Stomach smooth muscle (tissue), 2 donors: ENCODE results near the gene NACC2.
"Not testable (repeated sequence)": the region's sequence is repeated elsewhere in the genome, so short reads cannot be mapped to it uniquely, and the experiment has no call there.

ENCODE experiments used
- H3K27ac ChIP-seq: one replicate; pipeline ENCODE4 v1.7.0; 2013; ENCODE audit warnings: mild to moderate bottlenecking, low read length, inconsistent platforms
- H3K27me3 ChIP-seq, 2 donors: one replicate each; pipeline ENCODE4 v1.7.0; 2013; ENCODE audit warnings: low read length in 2 of 2; ENCODE audit not compliant: insufficient read depth in 2 of 2, control insufficient read depth in 1 of 2
- H3K36me3 ChIP-seq, 2 donors: one replicate each; pipeline ENCODE4 v1.7.0; 2013; ENCODE audit warnings: low read length in 2 of 2; ENCODE audit not compliant: control insufficient read depth in 2 of 2, insufficient read depth in 2 of 2
- H3K4me1 ChIP-seq: one replicate; pipeline ENCODE4 v1.7.0; 2013; ENCODE audit warnings: low read length; ENCODE audit not compliant: control insufficient read depth, insufficient read depth
- H3K4me3 ChIP-seq, 2 donors: one replicate each; pipeline ENCODE4 v1.7.0; 2013; ENCODE audit warnings: low read length in 2 of 2
- H3K9ac ChIP-seq, 2 donors: one replicate each; pipeline ENCODE4 v1.7.0; 2013; ENCODE audit warnings: low read length in 2 of 2, mild to moderate bottlenecking in 1 of 2
- H3K9me3 ChIP-seq, 2 donors: one replicate each; pipeline ENCODE4 v1.7.0; 2013; ENCODE audit warnings: low read length in 2 of 2; ENCODE audit not compliant: control insufficient read depth in 2 of 2
- donor health status: healthy.
- donor health status: Pancreatic carcinoma.

NACC2 gene

GRCh38 chr9:136078024-136078423, 17.1 kb downstream of the NACC2 start:
- Histone ChIP-seq H3K36me3 (peaks cover 0 to 4% of the 10 kb centered on the region in 2 donors), H3K27me3 (no peaks in the 10 kb centered on the region), H3K4me1 (peaks cover 66% of the 10 kb centered on the region), H3K9ac (no peak overlapping the region), H3K9me3 (no peaks in the 10 kb centered on the region), H3K4me3 (no peak overlapping the region), H3K27ac (peak overlapping the region; percentile 79)

DNA sequence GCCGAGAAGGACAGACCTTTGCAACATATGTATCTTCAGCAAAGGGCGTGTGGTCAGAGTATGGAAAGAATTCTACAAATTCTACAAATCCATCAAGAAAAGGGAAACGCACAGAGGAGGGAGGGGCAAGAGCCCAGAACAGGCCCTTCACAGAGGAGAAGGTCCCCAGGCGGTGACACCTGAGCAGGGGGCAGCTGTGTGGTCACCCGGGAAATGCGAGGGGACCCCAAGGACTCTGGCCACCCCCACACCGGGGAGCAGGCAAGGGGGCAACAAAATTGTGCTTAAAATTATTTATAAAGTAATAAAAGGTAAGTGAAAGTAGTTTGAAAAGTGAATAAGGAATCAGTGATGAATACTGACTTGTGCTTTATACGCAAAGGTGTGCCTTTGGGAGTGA, 17.6 kb downstream of the NACC2 start:
- Histone ChIP-seq H3K4me3 (no peak overlapping the region), H3K36me3 (peaks cover 0 to 2% of the 10 kb centered on the region in 2 donors), H3K27me3 (no peaks in the 10 kb centered on the region), H3K4me1 (peaks cover 61% of the 10 kb centered on the region), H3K9me3 (no peaks in the 10 kb centered on the region), H3K9ac (no peak overlapping the region), H3K27ac (no peak overlapping the region)

DNA sequence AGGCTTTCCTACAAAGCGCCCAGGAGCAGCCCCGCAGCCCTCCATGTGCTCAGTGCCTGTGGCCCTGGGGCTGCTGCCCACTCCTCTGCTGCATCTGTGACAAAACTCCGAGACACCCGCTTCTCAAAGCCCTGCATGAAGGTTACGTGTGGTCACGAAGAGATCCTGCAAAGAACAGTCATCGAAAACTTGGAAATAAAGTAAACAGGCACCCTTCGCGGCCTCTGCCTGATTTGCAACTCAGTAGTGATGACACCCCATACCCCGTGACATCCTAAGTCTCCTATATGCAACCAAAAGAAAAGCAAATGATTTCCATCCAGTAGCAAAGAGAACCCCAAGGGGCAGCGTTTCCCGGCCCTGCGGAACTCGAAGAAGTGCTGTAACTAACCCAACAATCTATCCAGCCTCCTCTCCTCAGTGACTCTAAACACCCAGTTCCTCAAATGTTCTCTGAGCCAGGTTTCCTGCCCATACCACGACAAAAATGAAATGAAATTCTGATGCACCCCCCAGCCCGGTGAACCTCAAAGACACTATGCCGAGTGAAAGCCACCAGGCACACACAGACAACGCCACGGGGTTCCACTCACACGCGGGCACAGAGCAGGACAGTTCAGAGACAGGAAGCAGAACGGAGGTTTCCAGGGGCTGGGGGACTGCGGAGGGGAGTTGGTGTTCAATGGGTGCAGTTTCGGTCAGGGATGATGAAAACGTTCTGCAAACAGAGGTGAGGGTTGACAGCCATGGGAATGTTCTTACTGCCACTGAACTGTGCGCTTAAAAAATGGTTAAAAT, 19.0 kb downstream of the NACC2 start:
- Histone ChIP-seq H3K4me1 (peaks cover 47% of the 10 kb centered on the region), H3K36me3 (peaks cover 0 to 2% of the 10 kb centered on the region in 2 donors), H3K4me3 (no peak overlapping the region), H3K9ac (no peak overlapping the region), H3K27ac (no peak overlapping the region), H3K27me3 (no peaks in the 10 kb centered on the region), H3K9me3 (no peaks in the 10 kb centered on the region)

GRCh38 chr9:136075134-136075841, 19.8 kb downstream of the NACC2 start:
- Histone ChIP-seq H3K4me1 (peaks cover 41% of the 10 kb centered on the region), H3K27ac (no peak overlapping the region), H3K4me3 (no peak overlapping the region), H3K9me3 (no peaks in the 10 kb centered on the region), H3K36me3 (peaks cover 0 to 2% of the 10 kb centered on the region in 2 donors), H3K27me3 (no peaks in the 10 kb centered on the region), H3K9ac (no peak overlapping the region)

DNA sequence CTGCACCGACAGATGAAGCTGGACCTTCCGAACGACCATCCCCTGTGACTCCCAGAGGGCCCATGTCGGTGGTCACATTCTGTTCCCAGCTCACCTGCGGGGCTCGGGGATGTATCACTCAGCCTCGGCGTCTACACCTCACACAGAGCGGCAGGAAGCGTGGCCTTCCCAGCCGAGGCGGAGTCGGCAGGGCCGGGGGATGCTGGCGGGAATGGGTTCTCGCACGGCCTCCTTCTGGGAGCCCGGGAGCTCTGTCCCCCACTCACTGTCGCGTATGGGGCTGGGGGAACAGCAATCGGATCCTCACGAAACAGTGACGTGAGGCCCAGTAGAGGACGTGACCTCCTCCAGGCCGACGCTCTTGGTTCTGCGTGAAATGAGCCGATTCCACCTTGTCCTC, 20.4 kb downstream of the NACC2 start:
- Histone ChIP-seq H3K4me3 (no peak overlapping the region), H3K9me3 (no peaks in the 10 kb centered on the region), H3K36me3 (peaks cover 0 to 2% of the 10 kb centered on the region in 2 donors), H3K4me1 (peaks cover 36% of the 10 kb centered on the region), H3K9ac (no peak overlapping the region), H3K27ac (no peak overlapping the region), H3K27me3 (no peaks in the 10 kb centered on the region)

GRCh38 chr9:136062657-136063439, 32.2 kb downstream of the NACC2 start:
- Histone ChIP-seq H3K27me3 (no peaks in the 10 kb centered on the region), H3K36me3 (peaks cover 0 to 9% of the 10 kb centered on the region in 2 donors), H3K4me3 (no peak overlapping the region), H3K9me3 (no peaks in the 10 kb centered on the region), H3K27ac (no peak overlapping the region), H3K4me1 (peaks cover 55% of the 10 kb centered on the region), H3K9ac (no peak overlapping the region)

DNA sequence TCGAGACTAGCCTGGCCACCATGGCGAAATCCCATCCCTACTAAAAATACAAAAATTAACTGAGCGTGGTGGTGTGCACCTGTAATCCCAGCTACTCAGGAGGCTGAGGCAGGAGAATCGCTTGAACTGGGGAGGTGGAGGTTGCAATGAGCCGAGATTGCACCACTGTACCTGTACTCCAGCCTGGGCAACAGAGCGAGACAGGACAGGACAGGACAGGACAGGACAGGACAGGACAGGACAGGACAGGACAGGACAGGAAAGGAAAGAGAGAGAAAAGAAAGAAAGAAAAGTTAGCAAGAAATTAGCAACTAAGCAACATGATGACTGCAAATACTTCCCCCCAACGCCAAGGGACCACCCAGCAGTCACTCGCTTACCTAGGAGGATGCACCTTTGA, 33.2 kb downstream of the NACC2 start:
- H3K4me1 ChIP-seq, result peaks cover 64% of the 10 kb centered on the region
- H3K9me3 ChIP-seq, H3K27me3 ChIP-seq, H3K36me3 ChIP-seq, H3K9ac ChIP-seq, H3K4me3 ChIP-seq: not testable (repeated sequence)
- peak overlapping the region; percentile 18 for H3K27ac ChIP-seq

GRCh38 chr9:136061405-136061804, 33.7 kb downstream of the NACC2 start:
- peaks cover 67% of the 10 kb centered on the region for H3K4me1 ChIP-seq
- H3K27ac ChIP-seq, result no peak overlapping the region
- no peaks in the 10 kb centered on the region for H3K27me3 ChIP-seq
- no peak overlapping the region for H3K4me3 ChIP-seq
- H3K36me3 ChIP-seq, result peaks cover 0 to 9% of the 10 kb centered on the region in 2 donors
- no peak overlapping the region for H3K9ac ChIP-seq
- no peaks in the 10 kb centered on the region for H3K9me3 ChIP-seq

GRCh38 chr9:136060671-136061371, 34.3 kb downstream of the NACC2 start:
- H3K9ac ChIP-seq, result no peak overlapping the region
- peaks cover 67% of the 10 kb centered on the region for H3K4me1 ChIP-seq
- peaks cover 0 to 9% of the 10 kb centered on the region in 2 donors for H3K36me3 ChIP-seq
- H3K4me3 ChIP-seq, result no peak overlapping the region
- no peak overlapping the region for H3K27ac ChIP-seq
- H3K27me3 ChIP-seq, result no peaks in the 10 kb centered on the region
- H3K9me3 ChIP-seq, result no peaks in the 10 kb centered on the region
